WTC11 (cell line): ENCODE measurements around the gene CNTN5.

Experiments used
- ETV6 ChIP-seq: sonication (generic); formaldehyde crosslinking; IDR thresholded peaks from 2 replicates; pipeline ENCODE4 v1.8.1; 2022; ENCODE audit warnings: mild to moderate bottlenecking, missing genetic modification reagents
- FOXJ3 ChIP-seq: sonication (generic); formaldehyde crosslinking; IDR thresholded peaks from 2 replicates; pipeline ENCODE4 v1.9.0; 2021; ENCODE audit warnings: missing genetic modification reagents, mild to moderate bottlenecking, borderline replicate concordance
- NR3C1 ChIP-seq: sonication (generic); formaldehyde crosslinking; conservative IDR thresholded peaks from 2 replicates; pipeline ENCODE4 v1.8.1; 2023; ENCODE audit warnings: low read depth, mild to moderate bottlenecking, missing genetic modification reagents
- PRDM15 ChIP-seq: sonication (generic); formaldehyde crosslinking; IDR thresholded peaks from 2 replicates; pipeline ENCODE4 v1.8.0; 2022; ENCODE audit warnings: missing genetic modification reagents
- TEAD4 ChIP-seq: sonication (generic); formaldehyde crosslinking; IDR thresholded peaks from 2 replicates; pipeline ENCODE4 v1.8.0; 2022; ENCODE audit warnings: mild to moderate bottlenecking, missing genetic modification reagents
- USF2 ChIP-seq: sonication (generic); formaldehyde crosslinking; IDR thresholded peaks from 2 replicates; pipeline ENCODE4 v1.8.1; 2023; ENCODE audit warnings: mild to moderate bottlenecking, missing genetic modification reagents, moderate library complexity
- ZNF671 ChIP-seq: fragments of 250-450 bp; sonication (Bioruptor Pico); IDR thresholded peaks from 2 replicates; pipeline ENCODE4 v1.8.0; 2021; ENCODE audit warnings: mild to moderate bottlenecking
- TF ChIP-seq, protein P1 (sequence below): fragments of 250-450 bp; sonication (Bioruptor Pico); IDR thresholded peaks from 2 replicates; pipeline ENCODE4 v1.9.0; 2021; ENCODE audit warnings: mild to moderate bottlenecking
- TF ChIP-seq, protein P2 (sequence below): fragments of 200-600 bp; IDR thresholded peaks from 2 replicates; pipeline ENCODE4 v1.8.0; 2022; ENCODE audit warnings: antibody characterized with exemption

GRCh38 chr11:100328626-100329340, 1308.0 kb downstream of the CNTN5 start:
- TF ChIP-seq, protein P1, sequence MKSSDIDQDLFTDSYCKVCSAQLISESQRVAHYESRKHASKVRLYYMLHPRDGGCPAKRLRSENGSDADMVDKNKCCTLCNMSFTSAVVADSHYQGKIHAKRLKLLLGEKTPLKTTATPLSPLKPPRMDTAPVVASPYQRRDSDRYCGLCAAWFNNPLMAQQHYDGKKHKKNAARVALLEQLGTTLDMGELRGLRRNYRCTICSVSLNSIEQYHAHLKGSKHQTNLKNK (CRISPR knock-in tag): no peak
- TF ChIP-seq TEAD4: no peak
- no peak for TF ChIP-seq NR3C1 (CRISPR knock-in tag)
- TF ChIP-seq FOXJ3: no peak
- no peak for TF ChIP-seq USF2 (CRISPR knock-in tag)
- no peak for TF ChIP-seq PRDM15
- no peak for TF ChIP-seq ZNF671 (CRISPR knock-in tag)
- TF ChIP-seq, protein P2, sequence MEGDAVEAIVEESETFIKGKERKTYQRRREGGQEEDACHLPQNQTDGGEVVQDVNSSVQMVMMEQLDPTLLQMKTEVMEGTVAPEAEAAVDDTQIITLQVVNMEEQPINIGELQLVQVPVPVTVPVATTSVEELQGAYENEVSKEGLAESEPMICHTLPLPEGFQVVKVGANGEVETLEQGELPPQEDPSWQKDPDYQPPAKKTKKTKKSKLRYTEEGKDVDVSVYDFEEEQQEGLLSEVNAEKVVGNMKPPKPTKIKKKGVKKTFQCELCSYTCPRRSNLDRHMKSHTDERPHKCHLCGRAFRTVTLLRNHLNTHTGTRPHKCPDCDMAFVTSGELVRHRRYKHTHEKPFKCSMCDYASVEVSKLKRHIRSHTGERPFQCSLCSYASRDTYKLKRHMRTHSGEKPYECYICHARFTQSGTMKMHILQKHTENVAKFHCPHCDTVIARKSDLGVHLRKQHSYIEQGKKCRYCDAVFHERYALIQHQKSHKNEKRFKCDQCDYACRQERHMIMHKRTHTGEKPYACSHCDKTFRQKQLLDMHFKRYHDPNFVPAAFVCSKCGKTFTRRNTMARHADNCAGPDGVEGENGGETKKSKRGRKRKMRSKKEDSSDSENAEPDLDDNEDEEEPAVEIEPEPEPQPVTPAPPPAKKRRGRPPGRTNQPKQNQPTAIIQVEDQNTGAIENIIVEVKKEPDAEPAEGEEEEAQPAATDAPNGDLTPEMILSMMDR: no peak
- no peak for TF ChIP-seq ETV6 (CRISPR knock-in tag)
